Endothelial cell of umbilical vein (primary cell): ENCODE results near the gene METTL21A. TPM values are rescaled to one million over a fixed set of nuclear protein-coding genes. Genes with fewer than 3 reads are reported as not detected.

Experiments used
- BruUV-seq: library from RNA; stranded (reverse); fragments of 400-500 nt; replicated peaks from 2 replicates; lab custom pipeline; 2021; lab: Mats Ljungman, UMichigan
- CTCF ChIA-PET: fragments of 300-600, 350-600 bp; sonication (Branson Sonifier 250); formaldehyde crosslinking; loops from one replicate; lab custom pipeline; 2021; ENCODE audit warnings: antibody characterized with exemption, inconsistent platforms; lab: Charles Lee
- POLR2A ChIA-PET: fragments of 300-600, 350-600 bp; sonication (Branson Sonifier 250); formaldehyde crosslinking; loops from one replicate; lab custom pipeline; 2021; ENCODE audit warnings: antibody characterized with exemption, inconsistent platforms; lab: Charles Lee
- DNase-seq: peaks from one replicate; pipeline ENCODE4 v3.0.0-alpha.2; 2011; ENCODE audit warnings: low read depth, low spot score
- FAIRE-seq: peaks from 2 replicates; lab custom pipeline; 2011; peaks lifted over from hg19 to GRCh38; lab: Jason Lieb, UNC
- H2AFZ ChIP-seq: 2 replicates; pipeline ENCODE4 v1.6.0; 2012; ENCODE audit warnings: low read depth, low read length, control low read depth, inconsistent platforms
- H3K27ac ChIP-seq: 2 replicates; pipeline ENCODE4 v1.5.1; 2011; ENCODE audit warnings: low read depth, mild to moderate bottlenecking, control low read depth, low read length, moderate library complexity; ENCODE audit not compliant: insufficient read depth
- H3K27me3 ChIP-seq, 2 experiments: 2 replicates each; pipeline versions ENCODE4 v1.6.0 to v1.6.1; 2011; ENCODE audit warnings: low read length in 2 of 2, mixed read lengths in 1 of 2; ENCODE audit not compliant: control insufficient read depth in 2 of 2, insufficient read depth in 2 of 2
- H3K36me3 ChIP-seq, 2 experiments: 2 replicates in 1 of 2; 3 replicates in 1 of 2; pipeline ENCODE4 v1.5.1; 2011; ENCODE audit warnings: low read length in 2 of 2, mild to moderate bottlenecking in 1 of 2, moderate library complexity in 1 of 2; ENCODE audit not compliant: control insufficient read depth in 2 of 2, insufficient read depth in 2 of 2; ENCODE audit errors: extremely low read depth in 1 of 2
- H3K4me1 ChIP-seq: 3 replicates; pipeline ENCODE4 v1.5.1; 2011; ENCODE audit warnings: mild to moderate bottlenecking, low read length; ENCODE audit not compliant: control insufficient read depth, insufficient read depth; ENCODE audit errors: extremely low read depth
- H3K4me2 ChIP-seq: 2 replicates; pipeline ENCODE4 v1.6.1; 2011; ENCODE audit warnings: low read length, control low read depth, mixed read lengths; ENCODE audit not compliant: insufficient read depth
- H3K4me3 ChIP-seq, 3 experiments: fragments of 200-600 bp in 1 of 3; sonication (generic), shearing (Covaris generic) in 1 of 3; replicated peaks in 1 of 3; 2 replicates each; pipeline ENCODE4 v1.5.1; 2011 to 2016; ENCODE audit warnings: control low read depth in 3 of 3, low read length in 3 of 3, mild to moderate bottlenecking in 2 of 3, inconsistent platforms in 1 of 3, low read depth in 1 of 3, moderate library complexity in 1 of 3; ENCODE audit not compliant: insufficient read depth in 1 of 3
- H3K79me2 ChIP-seq: 2 replicates; pipeline ENCODE4 v1.6.0; 2012; ENCODE audit warnings: low read length, inconsistent platforms; ENCODE audit not compliant: control insufficient read depth, insufficient read depth
- H3K9ac ChIP-seq: replicated peaks from 2 replicates; pipeline ENCODE3; 2011; ENCODE audit warnings: low read length, control low read depth; ENCODE audit not compliant: insufficient read depth; ENCODE audit errors: extremely low read depth
- H3K9me1 ChIP-seq: replicated peaks from 3 replicates; pipeline ENCODE4 v1.6.0; 2011; ENCODE audit warnings: mild to moderate bottlenecking, low read length; ENCODE audit not compliant: control insufficient read depth, insufficient read depth; ENCODE audit errors: extremely low read depth
- H3K9me3 ChIP-seq: replicated peaks from 2 replicates; pipeline ENCODE4 v1.5.1; 2012; ENCODE audit warnings: low read length, inconsistent platforms; ENCODE audit not compliant: control insufficient read depth, insufficient read depth
- H4K20me1 ChIP-seq: replicated peaks from 2 replicates; pipeline ENCODE3; 2011; ENCODE audit warnings: mild to moderate bottlenecking, low read length; ENCODE audit not compliant: control insufficient read depth, insufficient read depth; ENCODE audit errors: extremely low read depth
- EZH2 ChIP-seq: IDR thresholded peaks from 2 replicates; pipeline ENCODE4 v1.6.1; 2012; ENCODE audit warnings: borderline replicate concordance, low read depth, mild to moderate bottlenecking, moderate library complexity, low read length, inconsistent platforms; ENCODE audit not compliant: severe bottlenecking
- FOS ChIP-seq: IDR thresholded peaks from 2 replicates; pipeline ENCODE4 v1.6.1; 2011; ENCODE audit warnings: mild to moderate bottlenecking, low read length, moderate library complexity, borderline replicate concordance; ENCODE audit not compliant: insufficient read depth
- GATA2 ChIP-seq: IDR thresholded peaks from 2 replicates; pipeline ENCODE4 v1.7.0; 2011; ENCODE audit warnings: low read depth, mild to moderate bottlenecking, moderate library complexity, mixed read lengths, low read length; ENCODE audit not compliant: insufficient read length, insufficient read depth
- JUN ChIP-seq: IDR thresholded peaks from 2 replicates; pipeline ENCODE4 v1.6.1; 2011; ENCODE audit warnings: borderline replicate concordance, low read depth; ENCODE audit not compliant: insufficient read length, insufficient read depth
- MYC ChIP-seq: IDR thresholded peaks from one replicate; pipeline ENCODE4 v1.6.1; 2011; ENCODE audit warnings: mild to moderate bottlenecking, low read depth, low read length
- POLR2A ChIP-seq: IDR thresholded peaks from 2 replicates; pipeline ENCODE4 v1.6.1; 2012; ENCODE audit warnings: low read depth, mild to moderate bottlenecking, control low read depth, low read length
- POLR2AphosphoS5 ChIP-seq: IDR thresholded peaks from 2 replicates; pipeline ENCODE4 v1.6.1; 2012; ENCODE audit warnings: low read depth, mild to moderate bottlenecking, control low read depth, low read length, moderate library complexity; ENCODE audit not compliant: insufficient read depth
- dilution Hi-C: fragments of 300-500 bp; cut with MboI; formaldehyde crosslinking; loops from one replicate; pipeline ENCODE4 v1.15.0; 2019; ENCODE audit warnings: low sequenced_read_pairs; ENCODE audit not compliant: extremely low pct_ligation_motif_present
- intact Hi-C: fragments of 100-400 bp; cut with micrococcal nuclease; formaldehyde crosslinking; loops from one replicate; pipeline ENCODE4 v1.10.0; 2022
- polyA plus RNA-seq, 4 experiments: library from polyadenylated mRNA; depleted of rRNA in 3 of 4; stranded (reverse) in 3 of 4; unstranded in 1 of 4; fragments of >200 nt; gene quantifications; 2 replicates each; pipeline versions ENCODE4 v1.2.1 to v1.2.3, GENCODE V29; 2011 to 2012; ENCODE audit warnings: missing spikeins in 1 of 4
- total RNA-seq: library from RNA; stranded (reverse); gene quantifications from 2 replicates; pipeline ENCODE4 v1.2.3, GENCODE V29; 2021
- TF ChIP-seq, protein P1 (sequence below): IDR thresholded peaks from 2 replicates; pipeline ENCODE4 v1.6.1; 2011; ENCODE audit not compliant: insufficient read depth, insufficient read length
- TF ChIP-seq, protein P2 (sequence below), 2 donors: IDR thresholded peaks; 1 replicate in 1 of 2; 2 replicates in 1 of 2; pipeline ENCODE4 v1.5.1; 2011; ENCODE audit warnings: low read length in 2 of 2, mild to moderate bottlenecking in 2 of 2, moderate library complexity in 2 of 2, control low read depth in 1 of 2, inconsistent platforms in 1 of 2, low read depth in 1 of 2; ENCODE audit not compliant: insufficient read depth in 1 of 2; ENCODE audit errors: extremely low read depth in 1 of 2

The METTL21A gene
- total and polyA plus RNA-seq, 2 donors (not counting 3 experiments of a cell fraction or from before 2014, with no cell fraction given), result 11.6 to 14.0 TPM

DNA sequence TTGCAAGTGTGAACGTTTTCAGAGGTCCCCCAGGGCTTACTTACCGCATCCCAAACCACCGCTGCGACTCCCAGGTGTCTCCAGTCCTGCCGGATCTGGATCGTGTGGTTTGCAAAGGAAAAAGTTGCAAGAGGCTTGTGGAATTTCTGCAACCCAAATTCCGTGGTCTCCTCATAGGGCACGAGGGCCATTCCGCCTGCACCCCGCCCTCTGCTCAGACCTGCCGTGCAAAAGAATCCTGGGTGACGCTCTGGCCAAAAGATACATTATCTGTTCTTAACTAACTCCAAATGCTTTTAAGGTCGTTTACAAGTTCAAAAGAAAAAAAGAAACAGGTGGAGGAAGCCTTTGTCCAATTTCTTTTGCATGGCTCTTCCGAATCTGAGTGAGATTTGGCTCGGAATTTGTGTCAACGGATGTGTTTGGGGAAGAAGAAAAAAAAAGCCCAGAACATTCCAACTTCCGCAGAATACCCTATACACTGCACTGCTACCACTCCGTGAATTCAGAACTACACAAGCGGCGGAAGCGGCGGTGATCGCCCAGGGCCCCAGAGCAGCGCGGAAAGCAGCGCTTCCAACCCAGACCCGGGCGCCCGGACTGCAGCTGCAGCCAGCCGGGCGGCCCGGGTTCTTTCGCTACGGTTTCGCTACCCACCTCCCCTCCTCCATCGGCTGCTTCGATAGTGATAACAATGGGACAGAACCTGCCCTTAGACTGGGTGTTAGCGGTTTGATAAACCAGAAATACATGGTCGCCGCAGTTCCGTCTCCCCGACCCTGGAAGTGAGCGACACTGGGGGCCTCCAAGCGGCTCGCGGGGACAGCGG, 795 bp downstream of the METTL21A start:
- intact Hi-C loops (loop anchor here (1.0 to 5.0 kb wide), 5 partner anchors 53 to 824 kb away; partner anchors contain the start of genes CCNYL1 and CREB1), dilution Hi-C loops (no loop called here)
- H3K79me2 ChIP-seq, result no peaks in the 10 kb centered on the region
- H3K36me3 ChIP-seq, result no peaks in the 10 kb centered on the region
- ChIA-PET POLR2A (interaction anchor here (1.1 to 2.1 kb wide), 2 partner anchors 87 to 95 kb away, joined by 3 to 10 read pairs; partner anchors contain the start of genes CCNYL1 and CREB1), CTCF (interaction anchor here (0.7 to 4.7 kb wide), 16 partner anchors 7 to 418 kb away, joined by 3 to 45 read pairs (median 11); partner anchors contain the start of genes CCNYL1 and CREB1)
- peak overlapping the region; percentile 96 for H3K9ac ChIP-seq
- FAIRE-seq (peak; percentile 91), DNase-seq (peak; percentile 73)
- TF ChIP-seq GATA2, result no peak
- no peak for TF ChIP-seq MYC
- no peak for TF ChIP-seq JUN
- TF ChIP-seq, protein P1, sequence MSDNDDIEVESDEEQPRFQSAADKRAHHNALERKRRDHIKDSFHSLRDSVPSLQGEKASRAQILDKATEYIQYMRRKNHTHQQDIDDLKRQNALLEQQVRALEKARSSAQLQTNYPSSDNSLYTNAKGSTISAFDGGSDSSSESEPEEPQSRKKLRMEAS, result no peak
- TF ChIP-seq POLR2A, result peak; percentile 95
- no peak for TF ChIP-seq FOS
- TF ChIP-seq POLR2AphosphoS5, result peak; percentile 71
- TF ChIP-seq, protein P2, sequence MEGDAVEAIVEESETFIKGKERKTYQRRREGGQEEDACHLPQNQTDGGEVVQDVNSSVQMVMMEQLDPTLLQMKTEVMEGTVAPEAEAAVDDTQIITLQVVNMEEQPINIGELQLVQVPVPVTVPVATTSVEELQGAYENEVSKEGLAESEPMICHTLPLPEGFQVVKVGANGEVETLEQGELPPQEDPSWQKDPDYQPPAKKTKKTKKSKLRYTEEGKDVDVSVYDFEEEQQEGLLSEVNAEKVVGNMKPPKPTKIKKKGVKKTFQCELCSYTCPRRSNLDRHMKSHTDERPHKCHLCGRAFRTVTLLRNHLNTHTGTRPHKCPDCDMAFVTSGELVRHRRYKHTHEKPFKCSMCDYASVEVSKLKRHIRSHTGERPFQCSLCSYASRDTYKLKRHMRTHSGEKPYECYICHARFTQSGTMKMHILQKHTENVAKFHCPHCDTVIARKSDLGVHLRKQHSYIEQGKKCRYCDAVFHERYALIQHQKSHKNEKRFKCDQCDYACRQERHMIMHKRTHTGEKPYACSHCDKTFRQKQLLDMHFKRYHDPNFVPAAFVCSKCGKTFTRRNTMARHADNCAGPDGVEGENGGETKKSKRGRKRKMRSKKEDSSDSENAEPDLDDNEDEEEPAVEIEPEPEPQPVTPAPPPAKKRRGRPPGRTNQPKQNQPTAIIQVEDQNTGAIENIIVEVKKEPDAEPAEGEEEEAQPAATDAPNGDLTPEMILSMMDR (IDR thresholded peaks at IDR 0.05; ENCODE audit: extremely low read depth in 1 of 2, insufficient read depth in 1 of 2, low read depth in 1 of 2, low read length in 2 of 2), result no peak
- TF ChIP-seq EZH2, result no peak
- H3K27me3 ChIP-seq, result no peaks in the 10 kb centered on the region
- BruUV-seq, result TSS peak; percentile 90
- H3K4me2 ChIP-seq, result peak overlapping the region; percentile 92
- no peaks in the 10 kb centered on the region for H4K20me1 ChIP-seq
- no peaks in the 10 kb centered on the region for H3K9me1 ChIP-seq
- H3K9me3 ChIP-seq, result no peaks in the 10 kb centered on the region
- peak overlapping the region; percentile 61 for H3K27ac ChIP-seq
- H3K4me3 ChIP-seq, result peak overlapping the region; percentile 20 to 75 (median 67)
- H3K4me1 ChIP-seq, result peaks cover 6% of the 10 kb centered on the region
- peak overlapping the region; percentile 89 for H2AFZ ChIP-seq
